H9 (cell line): Measurements from ENCODE around the gene NCKAP5. TPM values are rescaled to one million over a fixed set of nuclear protein-coding genes. Genes with fewer than 3 reads are reported as not detected.

Source experiments
- DNase-seq: peaks from one replicate; pipeline ENCODE4 v3.0.0-alpha.2; 2017
- H2AFZ ChIP-seq: one replicate; pipeline ENCODE4 v1.6.1; 2013; ENCODE audit warnings: mild to moderate bottlenecking, low read length, control low read depth, moderate library complexity
- H2AK5ac ChIP-seq: 2 replicates; pipeline ENCODE4 v1.6.1; 2013; ENCODE audit warnings: low read length, control low read depth, mixed read lengths; ENCODE audit not compliant: insufficient read length
- H2BK120ac ChIP-seq: one replicate; pipeline ENCODE4 v1.6.1; 2013; ENCODE audit warnings: low read depth, mild to moderate bottlenecking, low read length, control low read depth, inconsistent platforms; ENCODE audit not compliant: poor library complexity, severe bottlenecking
- H2BK12ac ChIP-seq: 2 replicates; pipeline ENCODE4 v1.6.1; 2013; ENCODE audit warnings: low read length, control low read depth, mixed read lengths, low read depth; ENCODE audit not compliant: insufficient read length
- H2BK15ac ChIP-seq: 2 replicates; pipeline ENCODE4 v1.6.1; 2013; ENCODE audit warnings: low read depth, low read length, control low read depth
- H2BK20ac ChIP-seq: one replicate; pipeline ENCODE4 v1.6.1; 2013; ENCODE audit warnings: low read depth, mild to moderate bottlenecking, low read length, control low read depth, inconsistent platforms; ENCODE audit not compliant: poor library complexity, severe bottlenecking
- H2BK5ac ChIP-seq: 2 replicates; pipeline ENCODE4 v1.6.1; 2013; ENCODE audit warnings: low read length, control low read depth, mixed read lengths; ENCODE audit not compliant: insufficient read length
- H3K14ac ChIP-seq: 2 replicates; pipeline ENCODE4 v1.6.1; 2013; ENCODE audit warnings: low read length, control low read depth; ENCODE audit not compliant: insufficient read depth
- H3K18ac ChIP-seq: 2 replicates; pipeline ENCODE4 v1.6.1; 2013; ENCODE audit warnings: low read depth, mild to moderate bottlenecking, mixed read lengths, low read length, control low read depth; ENCODE audit not compliant: insufficient read length
- H3K23ac ChIP-seq: 2 replicates; pipeline ENCODE4 v1.6.1; 2013; ENCODE audit warnings: low read length, control low read depth, mixed read lengths, low read depth; ENCODE audit not compliant: insufficient read length
- H3K23me2 ChIP-seq: 2 replicates; pipeline ENCODE4 v1.6.1; 2013; ENCODE audit warnings: low read depth, mild to moderate bottlenecking, mixed read lengths, low read length, control low read depth; ENCODE audit not compliant: insufficient read length, poor library complexity, severe bottlenecking
- H3K27ac ChIP-seq: 2 replicates; pipeline ENCODE4 v1.5.1; 2013; ENCODE audit warnings: low read length, control low read depth, mixed read lengths, low read depth; ENCODE audit not compliant: insufficient read length
- H3K27me3 ChIP-seq: 2 replicates; pipeline ENCODE4 v1.6.1; 2013; ENCODE audit warnings: low read length, control low read depth, inconsistent platforms; ENCODE audit not compliant: insufficient read depth
- H3K4ac ChIP-seq: 2 replicates; pipeline ENCODE4 v1.6.1; 2013; ENCODE audit warnings: low read depth, mild to moderate bottlenecking, control low read depth, inconsistent platforms, low read length, moderate library complexity
- H3K4me1 ChIP-seq: 2 replicates; pipeline ENCODE4 v1.6.1; 2013; ENCODE audit warnings: low read length, control low read depth, inconsistent platforms; ENCODE audit not compliant: insufficient read depth
- H3K4me2 ChIP-seq: 2 replicates; pipeline ENCODE4 v1.6.1; 2013; ENCODE audit warnings: low read length, control low read depth, mixed read lengths; ENCODE audit not compliant: insufficient read length, insufficient read depth
- H3K56ac ChIP-seq: 2 replicates; pipeline ENCODE4 v1.6.1; 2013; ENCODE audit warnings: low read depth, mild to moderate bottlenecking, mixed read lengths, low read length, control low read depth; ENCODE audit not compliant: insufficient read length
- H3K79me1 ChIP-seq: 2 replicates; pipeline ENCODE4 v1.6.1; 2013; ENCODE audit warnings: low read depth, mild to moderate bottlenecking, moderate library complexity, low read length, control low read depth, inconsistent platforms; ENCODE audit not compliant: insufficient read depth, poor library complexity, severe bottlenecking
- H3K79me2 ChIP-seq: 2 replicates; pipeline ENCODE4 v1.6.1; 2013; ENCODE audit warnings: low read length, control low read depth, inconsistent platforms; ENCODE audit not compliant: insufficient read depth
- H3K9ac ChIP-seq: 2 replicates; pipeline ENCODE4 v1.6.1; 2013; ENCODE audit warnings: low read length, control low read depth, mixed read lengths; ENCODE audit not compliant: insufficient read length; ENCODE audit errors: extremely low read depth
- H3K9me3 ChIP-seq: one replicate; pipeline ENCODE4 v1.6.1; 2013; ENCODE audit warnings: low read depth, low read length, inconsistent platforms; ENCODE audit not compliant: control insufficient read depth
- H3T11ph ChIP-seq: one replicate; pipeline ENCODE4 v1.6.1; 2013; ENCODE audit warnings: mild to moderate bottlenecking, low read length, control low read depth, inconsistent platforms
- H4K20me1 ChIP-seq: one replicate; pipeline ENCODE4 v1.6.1; 2013; ENCODE audit not compliant: control insufficient read depth, insufficient read length, insufficient read depth
- H4K5ac ChIP-seq: 2 replicates; pipeline ENCODE4 v1.6.1; 2013; ENCODE audit warnings: low read depth, mild to moderate bottlenecking, mixed read lengths, low read length, control low read depth; ENCODE audit not compliant: insufficient read length
- H4K8ac ChIP-seq: replicated peaks from 2 replicates; pipeline ENCODE4 v1.6.1; 2013; ENCODE audit warnings: low read length, control low read depth, mixed read lengths, low read depth; ENCODE audit not compliant: insufficient read length
- H4K91ac ChIP-seq: 2 replicates; pipeline ENCODE4 v1.6.1; 2013; ENCODE audit warnings: low read depth, mild to moderate bottlenecking, moderate library complexity, mixed read lengths, low read length, control low read depth; ENCODE audit not compliant: insufficient read length
- H3K27ac Mint-ChIP-seq, 3 experiments: 2 replicates in 2 of 3; 3 replicates in 1 of 3; pipeline ENCODE4 v1.8.0; 2020 to 2021; ENCODE audit warnings: mixed read lengths in 3 of 3, mild to moderate bottlenecking in 1 of 3, moderate library complexity in 1 of 3
- H3K27me3 Mint-ChIP-seq: 2 replicates; pipeline ENCODE4 v1.8.0; 2021; ENCODE audit warnings: low read depth, mild to moderate bottlenecking, moderate library complexity, mixed read lengths
- H3K36me3 Mint-ChIP-seq, 3 experiments: 2 replicates in 2 of 3; 3 replicates in 1 of 3; pipeline ENCODE4 v1.8.0; 2020 to 2021; ENCODE audit warnings: low read depth in 3 of 3, mixed read lengths in 3 of 3; ENCODE audit not compliant: insufficient read depth in 1 of 3
- H3K4me1 Mint-ChIP-seq, 2 experiments: 2 replicates each; pipeline ENCODE4 v1.8.0; 2020; ENCODE audit warnings: mixed read lengths in 2 of 2
- H3K4me3 Mint-ChIP-seq, 2 experiments: 2 replicates in 1 of 2; 3 replicates in 1 of 2; pipeline ENCODE4 v1.8.0; 2020 to 2021; ENCODE audit warnings: mild to moderate bottlenecking in 2 of 2, mixed read lengths in 2 of 2, moderate library complexity in 1 of 2
- H3K9me3 Mint-ChIP-seq, 2 experiments: 2 replicates in 1 of 2; 3 replicates in 1 of 2; pipeline ENCODE4 v1.8.0; 2020; ENCODE audit warnings: mild to moderate bottlenecking in 2 of 2, mixed read lengths in 2 of 2, moderate library complexity in 1 of 2
- WGBS: extraction: QIAGEN DNeasy Blood & Tissue Kit; methylation state at CpG from one replicate; pipeline ENCODE4 v1.1.7; 2013; ENCODE audit warnings: missing lambda C conversion rate, low lambda C conversion rate, mixed read lengths; ENCODE audit not compliant: insufficient read length; ENCODE audit errors: extremely low coverage; 5-methylcytosine and 5-hydroxymethylcytosine counted together
- total RNA-seq: library from RNA; stranded (reverse); gene quantifications from 2 replicates; pipeline ENCODE4 v1.2.1, GENCODE V29; 2021
- TF ChIP-seq, protein P1 (sequence below): fragments of 200-600 bp; sonication (generic); conservative IDR thresholded peaks from 3 replicates; pipeline ENCODE4 v1.8.0; 2021; ENCODE audit warnings: antibody characterized with exemption, mild to moderate bottlenecking

The NCKAP5 gene
- total RNA-seq, 1 experiment from 2014 or later, result 0.26 TPM

DNA sequence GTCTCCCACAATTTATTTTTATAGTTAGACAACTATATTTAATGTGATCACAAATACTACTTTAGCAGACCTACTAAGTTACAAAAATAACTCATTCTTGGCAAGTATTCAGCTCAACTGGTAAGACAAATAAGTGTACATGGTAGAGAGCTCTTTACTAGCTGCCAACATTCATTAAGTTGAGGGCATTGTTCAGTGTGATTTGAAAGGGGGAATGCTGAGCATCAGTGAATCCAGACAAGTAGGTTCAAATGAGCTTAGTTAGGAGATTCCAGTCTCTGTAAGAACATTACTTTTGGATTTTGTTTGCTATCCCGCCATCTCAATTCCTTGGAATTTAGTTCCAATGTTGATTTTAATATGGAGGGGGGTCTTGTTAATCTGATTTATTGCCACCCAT lies 710.9 kb downstream of the NCKAP5 start:
- H3K27me3 Mint-ChIP-seq, result no peaks in the 10 kb centered on the region
- Histone ChIP-seq H4K20me1 (no peaks in the 10 kb centered on the region), H3K27ac (no peak overlapping the region), H2BK15ac (no peak overlapping the region), H2BK12ac (no peak overlapping the region), H2BK5ac (no peak overlapping the region), H3K79me2 (no peaks in the 10 kb centered on the region), H2AK5ac (no peak overlapping the region), H3K9ac (no peak overlapping the region), H3K9me3 (no peaks in the 10 kb centered on the region), H3K79me1 (no peaks in the 10 kb centered on the region), H4K8ac (no peak overlapping the region), H3K4me2 (no peak overlapping the region), H2BK20ac (no peak overlapping the region), H2BK120ac (no peak overlapping the region), H4K91ac (no peak overlapping the region), H3K18ac (no peak overlapping the region), H3K23me2 (no peaks in the 10 kb centered on the region), H3K4me1 (no peaks in the 10 kb centered on the region), H3K27me3 (no peaks in the 10 kb centered on the region), H3K14ac (no peak overlapping the region), H4K5ac (no peak overlapping the region), H3K4ac (no peak overlapping the region), H2AFZ (no peak overlapping the region), H3T11ph (no peak overlapping the region), H3K56ac (no peak overlapping the region), H3K23ac (no peak overlapping the region)
- H3K9me3 Mint-ChIP-seq, result no peaks in the 10 kb centered on the region
- no peak overlapping the region for H3K4me3 Mint-ChIP-seq
- no peaks in the 10 kb centered on the region for H3K36me3 Mint-ChIP-seq
- TF ChIP-seq, protein P1, sequence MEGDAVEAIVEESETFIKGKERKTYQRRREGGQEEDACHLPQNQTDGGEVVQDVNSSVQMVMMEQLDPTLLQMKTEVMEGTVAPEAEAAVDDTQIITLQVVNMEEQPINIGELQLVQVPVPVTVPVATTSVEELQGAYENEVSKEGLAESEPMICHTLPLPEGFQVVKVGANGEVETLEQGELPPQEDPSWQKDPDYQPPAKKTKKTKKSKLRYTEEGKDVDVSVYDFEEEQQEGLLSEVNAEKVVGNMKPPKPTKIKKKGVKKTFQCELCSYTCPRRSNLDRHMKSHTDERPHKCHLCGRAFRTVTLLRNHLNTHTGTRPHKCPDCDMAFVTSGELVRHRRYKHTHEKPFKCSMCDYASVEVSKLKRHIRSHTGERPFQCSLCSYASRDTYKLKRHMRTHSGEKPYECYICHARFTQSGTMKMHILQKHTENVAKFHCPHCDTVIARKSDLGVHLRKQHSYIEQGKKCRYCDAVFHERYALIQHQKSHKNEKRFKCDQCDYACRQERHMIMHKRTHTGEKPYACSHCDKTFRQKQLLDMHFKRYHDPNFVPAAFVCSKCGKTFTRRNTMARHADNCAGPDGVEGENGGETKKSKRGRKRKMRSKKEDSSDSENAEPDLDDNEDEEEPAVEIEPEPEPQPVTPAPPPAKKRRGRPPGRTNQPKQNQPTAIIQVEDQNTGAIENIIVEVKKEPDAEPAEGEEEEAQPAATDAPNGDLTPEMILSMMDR, result no peak
- WGBS, result no CpG with 5 or more reads among the region's 1 CpG
- no peak for DNase-seq
- no peak overlapping the region for H3K27ac Mint-ChIP-seq
- H3K4me1 Mint-ChIP-seq, result no peaks in the 10 kb centered on the region; a peak in 1 of 4 replicates
